Measurements from ENCODE around the gene SDHAF3. TPM values are rescaled to one million over a fixed set of nuclear protein-coding genes. Genes with fewer than 3 reads are reported as not detected.

Gene SDHAF3
- total RNA-seq, 2 donors from 2014 or later = 20.2 to 22.4 TPM

DNA sequence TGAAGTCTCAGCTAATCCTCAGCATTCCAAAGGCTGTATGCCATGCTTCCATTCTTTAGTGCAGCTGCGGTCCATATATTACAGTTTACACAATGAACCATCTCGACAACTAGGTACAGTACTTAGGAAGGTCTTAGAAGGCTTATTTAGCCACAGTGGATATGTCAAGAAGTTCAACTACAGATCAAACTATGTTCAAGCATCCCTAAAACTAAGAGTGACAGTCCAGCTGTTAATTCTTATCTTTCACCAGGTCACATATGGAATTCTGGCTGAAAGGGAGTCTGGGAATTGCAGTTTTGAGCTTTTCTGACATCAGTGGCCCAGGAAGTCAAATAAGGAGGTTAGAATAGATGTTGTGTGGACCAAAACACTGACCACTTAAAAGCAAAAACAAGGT, 106.8 kb downstream of the SDHAF3 start:
- no peak overlapping the region for H3K4me3 Mint-ChIP-seq
- Histone ChIP-seq H3K27ac (ENCODE audit: low read depth, low read length) (no peak overlapping the region), H3K9me3 (ENCODE audit: control insufficient read depth, low read length) (no peaks in the 10 kb centered on the region), H3K9ac (ENCODE audit: extremely low read depth, low read length, poor library complexity, severe bottlenecking) (no peak overlapping the region), H3K4me3 (ENCODE audit: low read length) (no peak overlapping the region), H3K27me3 (ENCODE audit: control insufficient read depth, insufficient read depth, low read length, poor library complexity, severe bottlenecking) (no peaks in the 10 kb centered on the region), H3K4me1 (ENCODE audit: control insufficient read depth, insufficient read depth, low read length) (no peaks in the 10 kb centered on the region), H3K36me3 (ENCODE audit: control insufficient read depth, insufficient read depth, low read length) (no peaks in the 10 kb centered on the region)
- H3K9me3 Mint-ChIP-seq = no peaks in the 10 kb centered on the region
- H3K27ac Mint-ChIP-seq = no peak overlapping the region
- TF ChIP-seq CTCF (conservative IDR thresholded peaks at IDR 0.05) = no peak
- peaks cover 2% of the 10 kb centered on the region for H3K4me1 Mint-ChIP-seq
- WGBS, 2 experiments (ENCODE audit: insufficient coverage in 1 of 2, insufficient read length in 1 of 2) = 97% methylated on average over 2 of the region's 2 CpGs; no CpG with 5 or more reads in 1 of the 2 experiments
- H3K36me3 Mint-ChIP-seq (ENCODE audit: low read depth) = no peaks in the 10 kb centered on the region
- no peaks in the 10 kb centered on the region for H3K27me3 Mint-ChIP-seq (ENCODE audit: insufficient read depth)
- DNase-seq = no peak

- Mint-ChIP-seq H3K36me3 (ENCODE audit: low read depth) (no peaks in the 10 kb centered on the region), H3K27ac (no peak overlapping the region), H3K4me3 (no peak overlapping the region), H3K9me3 (no peaks in the 10 kb centered on the region), H3K4me1 (peaks cover under 1% of the 10 kb centered on the region), H3K27me3 (ENCODE audit: insufficient read depth) (no peaks in the 10 kb centered on the region)
- Histone ChIP-seq H3K4me3 (ENCODE audit: low read length) (no peak overlapping the region), H3K27me3 (ENCODE audit: control insufficient read depth, insufficient read depth, low read length, poor library complexity, severe bottlenecking) (no peaks in the 10 kb centered on the region), H3K4me1 (ENCODE audit: control insufficient read depth, insufficient read depth, low read length) (no peaks in the 10 kb centered on the region), H3K9me3 (ENCODE audit: control insufficient read depth, low read length) (no peaks in the 10 kb centered on the region), H3K27ac (ENCODE audit: low read depth, low read length) (no peak overlapping the region), H3K36me3 (ENCODE audit: control insufficient read depth, insufficient read depth, low read length) (no peaks in the 10 kb centered on the region), H3K9ac (ENCODE audit: extremely low read depth, low read length, poor library complexity, severe bottlenecking) (no peak overlapping the region)
- no peak for DNase-seq
- WGBS, 2 experiments (ENCODE audit: insufficient coverage in 1 of 2, insufficient read length in 1 of 2) = 61% methylated on average over 3 of the region's 3 CpGs; no CpG with 5 or more reads in 1 of the 2 experiments
- TF ChIP-seq CTCF (conservative IDR thresholded peaks at IDR 0.05) = no peak
Observed at GRCh38 chr7:97226541-97226940, 109.0 kb downstream of the SDHAF3 start.

Other genes starting within 250 kb of the SDHAF3 start
- gene DLX6, start 112.1 kb upstream of the SDHAF3 start, total RNA-seq = not detected
- gene DLX5, start 92.9 kb upstream of the SDHAF3 start, total RNA-seq = not detected